ENCODE results near the gene NANOS3.

Gene NANOS3

GRCh38 chr19:13864667-13865570 lies 12.0 kb upstream of the NANOS3 start:
- DNase-seq = no peak

DNA sequence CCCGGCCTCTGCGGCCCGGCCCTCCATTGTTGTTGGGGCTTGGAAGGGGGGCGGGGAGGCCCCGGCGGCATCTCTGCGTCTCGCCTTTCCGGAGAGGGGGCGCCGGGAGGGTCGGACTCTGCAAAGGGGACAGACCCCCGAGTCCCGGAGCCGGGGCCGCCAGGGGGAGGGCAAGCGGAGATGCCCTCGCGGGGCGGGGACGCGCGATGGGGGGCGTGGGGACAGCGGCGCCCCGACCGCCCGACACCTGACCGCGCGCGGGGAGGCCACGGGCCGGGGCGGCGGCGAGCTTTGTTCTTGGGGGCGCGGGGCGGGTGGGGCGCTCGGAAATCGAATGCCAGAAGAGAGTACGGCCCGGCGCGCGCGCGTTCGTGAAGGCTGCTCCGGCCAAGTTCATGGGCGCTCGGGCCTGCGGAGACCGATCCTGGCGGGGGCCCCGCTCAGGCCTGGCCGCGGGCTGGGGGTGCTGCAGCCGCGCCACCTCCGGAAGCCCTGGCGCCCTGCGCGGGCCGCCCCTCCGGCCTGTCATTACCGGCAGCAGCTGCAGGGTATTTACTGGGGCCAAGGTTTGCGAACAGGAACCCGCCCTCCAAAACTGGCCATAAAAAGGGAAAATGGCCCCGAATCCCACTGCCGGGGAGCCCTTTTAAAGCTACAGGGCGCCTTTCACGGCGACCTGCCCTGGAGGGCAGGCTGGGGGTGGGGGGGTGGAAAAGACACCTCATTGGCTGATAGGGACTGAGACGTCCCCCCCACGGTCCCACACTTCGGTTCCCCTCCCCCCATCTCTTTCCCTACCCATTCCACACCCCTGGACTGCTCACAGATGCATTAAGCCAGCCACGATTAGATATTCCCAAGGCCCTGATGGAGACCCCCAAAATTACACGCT lies 11.1 kb upstream of the NANOS3 start:
- no peak for DNase-seq

GRCh38 chr19:13866463-13867046 lies 10.4 kb upstream of the NANOS3 start:
- DNase-seq = no peak

GRCh38 chr19:13868663-13869062 lies 8.3 kb upstream of the NANOS3 start:
- DNase-seq = no peak

GRCh38 chr19:13869281-13869680 lies 7.7 kb upstream of the NANOS3 start:
- DNase-seq = no peak

DNA sequence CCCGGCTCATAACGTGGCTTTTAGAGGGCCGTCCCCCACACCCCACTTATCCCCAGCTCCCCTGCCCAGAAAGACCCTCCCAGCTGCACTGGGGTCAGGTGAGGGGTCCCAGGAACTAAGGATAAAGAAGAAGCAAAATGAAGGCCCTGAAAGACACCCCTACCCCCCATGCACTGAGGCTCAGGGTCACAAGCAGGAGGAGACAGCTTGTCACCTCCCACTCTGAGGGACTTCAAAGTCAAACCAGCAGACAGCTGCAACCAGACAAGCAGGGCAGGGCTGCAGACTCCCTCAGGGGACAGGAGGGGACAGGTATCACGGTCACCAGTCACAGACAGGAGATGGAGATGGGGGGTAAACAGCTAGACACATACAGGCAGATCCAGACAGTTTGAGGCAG lies 6.1 kb upstream of the NANOS3 start:
- no peak for DNase-seq

DNA sequence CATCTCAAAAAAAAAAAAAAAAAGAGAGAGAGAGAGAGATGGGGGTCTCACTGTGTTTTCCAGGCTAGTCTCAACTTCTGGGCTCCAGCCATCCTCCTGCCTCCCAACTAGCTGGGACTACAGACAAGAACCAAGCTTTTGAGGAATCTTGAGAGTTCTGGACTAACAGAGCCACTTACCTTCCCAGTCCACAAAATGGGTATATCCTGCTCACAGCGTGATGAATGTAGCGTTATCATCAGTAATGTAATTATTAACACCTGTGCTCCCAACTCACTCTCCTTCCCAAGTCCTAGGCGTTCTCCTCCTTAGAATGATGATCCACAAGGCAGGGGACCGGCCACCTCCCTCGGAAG lies 4.6 kb upstream of the NANOS3 start:
- no peak for DNase-seq

GRCh38 chr19:13872695-13873389 lies 4.1 kb upstream of the NANOS3 start:
- DNase-seq = no peak

DNA sequence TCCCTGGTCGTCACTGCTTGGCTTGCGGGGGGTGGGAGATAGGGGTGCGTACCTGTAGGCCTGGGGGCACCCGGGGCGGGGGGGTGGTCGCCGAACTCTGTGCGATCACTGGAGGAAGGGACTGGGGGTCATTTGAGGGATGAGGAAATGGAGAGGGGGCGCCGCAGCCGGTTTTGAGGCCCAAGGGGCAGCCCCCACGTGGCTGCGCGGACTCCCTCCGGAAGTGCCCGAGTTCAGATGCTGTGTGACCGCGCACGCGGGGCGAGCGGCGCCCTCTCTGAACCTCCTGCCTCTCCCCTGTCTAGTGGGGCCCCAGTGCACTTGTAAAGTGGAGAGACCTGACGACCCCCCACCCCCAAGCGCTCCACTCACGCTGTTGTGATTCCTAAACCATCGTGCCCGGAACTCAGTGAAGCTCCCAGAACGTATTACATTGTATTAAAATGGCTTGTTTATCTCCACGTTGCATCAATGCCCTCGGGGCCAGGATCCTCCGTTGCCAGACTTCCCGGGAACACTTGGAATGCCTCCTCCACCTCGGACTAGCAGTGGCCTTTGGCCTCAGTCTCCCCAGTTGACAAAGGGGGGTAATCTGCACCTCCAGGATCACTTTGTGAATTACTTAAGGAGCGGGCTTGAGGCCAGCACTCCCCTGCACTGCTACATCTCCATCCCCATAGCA lies 3.0 kb upstream of the NANOS3 start:
- DNase-seq = no peak

DNA sequence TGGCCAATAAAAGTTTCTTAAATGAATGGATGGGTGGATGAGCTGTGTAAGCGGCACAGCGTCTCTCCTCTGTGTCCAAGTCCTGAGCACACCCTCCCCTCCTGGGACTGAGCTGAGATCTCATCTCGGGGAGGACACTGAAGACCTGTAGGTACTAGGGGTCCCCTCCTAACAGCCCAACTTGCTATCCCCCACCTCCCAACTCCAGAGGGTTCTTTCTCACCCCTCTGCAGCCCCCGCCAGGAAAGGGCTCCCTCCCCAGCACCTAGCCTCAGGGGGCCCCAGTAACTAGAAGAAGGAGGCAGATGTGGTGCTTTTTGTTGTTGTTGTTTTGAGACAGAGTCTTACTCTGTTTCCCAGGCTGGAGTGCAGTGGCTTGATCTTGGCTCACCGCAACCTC lies 1.1 kb upstream of the NANOS3 start:
- no peak for DNase-seq

GRCh38 chr19:13877303-13877702 lies 369 bp downstream of the NANOS3 start:
- no peak for DNase-seq

- DNase-seq = peak; percentile 99
Measured at GRCh38 chr19:13880059-13881043, 3.4 kb downstream of the NANOS3 start.

DNA sequence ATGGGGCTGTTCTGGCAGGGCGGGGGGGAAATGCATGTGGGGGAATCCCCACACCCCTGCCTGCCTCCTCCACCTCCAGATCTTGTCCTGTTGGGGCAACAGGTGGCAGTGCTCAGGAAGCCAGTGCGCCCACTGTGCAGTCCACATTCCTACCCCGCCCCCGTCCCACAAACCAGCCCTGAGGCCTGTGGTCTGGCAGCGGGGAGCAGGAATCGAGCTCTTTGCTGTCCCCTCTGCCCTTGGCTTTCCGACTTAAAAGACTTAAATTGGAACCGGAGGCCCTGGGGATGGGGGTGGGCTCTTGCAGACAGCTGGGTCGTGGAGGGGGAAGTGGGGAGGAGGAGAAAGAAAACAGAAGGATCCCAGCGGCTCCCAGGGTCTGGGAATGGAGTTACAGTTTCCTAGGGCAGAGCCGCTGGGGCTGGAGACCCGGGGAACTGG lies 4.3 kb downstream of the NANOS3 start:
- no peak for DNase-seq

DNA sequence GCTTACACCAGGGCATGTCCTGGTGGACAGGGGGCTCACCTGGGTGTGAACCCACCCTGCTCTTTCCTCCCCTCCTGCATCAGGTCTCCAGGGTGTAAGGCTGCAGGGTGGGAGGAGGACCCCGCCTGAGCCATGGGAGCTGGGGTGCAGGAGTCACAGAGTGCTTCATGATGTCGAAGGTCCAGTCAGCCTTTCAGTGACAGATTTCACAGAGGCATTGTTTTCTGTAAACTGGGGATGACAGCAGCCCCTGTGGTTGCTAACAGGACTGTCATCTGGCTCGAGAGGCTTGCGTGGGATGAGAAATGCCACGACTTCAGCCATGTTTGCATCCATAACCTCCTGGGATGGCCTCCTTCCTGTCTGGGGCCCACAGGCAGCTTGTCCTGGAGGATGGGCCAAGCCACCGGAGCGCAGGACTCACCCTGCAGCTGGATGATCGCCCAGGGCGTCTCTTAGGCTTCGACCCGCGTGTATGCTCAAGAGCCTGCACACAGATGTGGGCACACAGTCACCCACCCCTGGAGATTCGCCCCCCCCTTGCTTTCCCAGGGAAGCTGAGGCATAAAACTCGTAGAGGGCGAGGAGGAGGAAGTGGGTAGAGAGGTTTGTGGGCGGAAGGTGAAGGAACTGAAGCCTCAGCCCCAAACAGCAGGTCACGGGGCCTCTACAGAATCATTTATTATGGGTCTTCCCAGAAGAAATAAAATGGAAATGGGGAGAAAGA lies 4.9 kb downstream of the NANOS3 start:
- DNase-seq = peak; percentile 51

DNA sequence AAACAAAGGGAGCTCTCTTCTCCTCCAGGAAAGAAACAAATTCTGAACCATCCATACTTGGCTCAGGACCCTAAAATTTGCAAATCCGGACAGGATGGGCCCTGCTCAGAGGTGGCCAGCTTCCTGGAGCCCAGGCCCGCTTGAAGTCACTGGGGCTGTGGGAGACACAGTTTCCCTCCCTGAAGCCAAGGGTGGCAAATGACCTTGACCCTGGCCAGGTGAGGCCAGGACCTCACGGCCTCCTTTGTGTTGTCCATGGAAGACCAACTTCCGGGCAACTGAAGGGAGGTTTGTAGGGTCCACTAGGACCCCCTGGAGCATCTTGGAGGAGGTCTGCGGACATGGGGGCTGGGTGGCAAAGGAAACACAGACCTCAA lies 5.5 kb downstream of the NANOS3 start:
- no peak for DNase-seq

GRCh38 chr19:13882836-13883235 lies 5.9 kb downstream of the NANOS3 start:
- DNase-seq = no peak

DNA sequence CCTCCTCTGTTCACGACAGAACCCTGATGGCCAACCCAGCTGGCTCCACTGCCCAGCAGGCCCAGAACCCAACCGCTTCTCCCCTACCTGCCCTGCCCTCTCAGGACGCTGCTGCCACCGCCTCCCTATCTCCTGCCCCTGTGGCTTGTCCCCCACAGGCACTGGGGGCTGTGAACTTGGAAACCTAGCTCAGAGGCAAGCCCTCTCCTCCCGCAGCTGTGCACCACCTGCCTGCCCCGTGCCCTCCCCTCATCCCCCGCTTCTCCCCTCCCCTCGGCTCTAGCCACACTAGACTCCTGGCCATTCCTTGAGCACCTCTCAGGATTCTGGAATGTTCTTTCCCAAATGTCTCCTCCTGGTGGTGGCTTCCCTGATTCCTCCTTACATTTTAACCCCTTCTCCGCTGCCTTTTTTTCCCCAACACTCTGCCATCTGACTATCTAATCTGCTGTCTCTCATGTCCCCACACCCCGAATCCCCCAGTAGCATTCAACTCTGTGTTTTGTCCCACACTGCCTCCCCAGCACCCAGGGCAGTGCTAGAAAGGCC lies 6.7 kb downstream of the NANOS3 start:
- DNase-seq = no peak

DNA sequence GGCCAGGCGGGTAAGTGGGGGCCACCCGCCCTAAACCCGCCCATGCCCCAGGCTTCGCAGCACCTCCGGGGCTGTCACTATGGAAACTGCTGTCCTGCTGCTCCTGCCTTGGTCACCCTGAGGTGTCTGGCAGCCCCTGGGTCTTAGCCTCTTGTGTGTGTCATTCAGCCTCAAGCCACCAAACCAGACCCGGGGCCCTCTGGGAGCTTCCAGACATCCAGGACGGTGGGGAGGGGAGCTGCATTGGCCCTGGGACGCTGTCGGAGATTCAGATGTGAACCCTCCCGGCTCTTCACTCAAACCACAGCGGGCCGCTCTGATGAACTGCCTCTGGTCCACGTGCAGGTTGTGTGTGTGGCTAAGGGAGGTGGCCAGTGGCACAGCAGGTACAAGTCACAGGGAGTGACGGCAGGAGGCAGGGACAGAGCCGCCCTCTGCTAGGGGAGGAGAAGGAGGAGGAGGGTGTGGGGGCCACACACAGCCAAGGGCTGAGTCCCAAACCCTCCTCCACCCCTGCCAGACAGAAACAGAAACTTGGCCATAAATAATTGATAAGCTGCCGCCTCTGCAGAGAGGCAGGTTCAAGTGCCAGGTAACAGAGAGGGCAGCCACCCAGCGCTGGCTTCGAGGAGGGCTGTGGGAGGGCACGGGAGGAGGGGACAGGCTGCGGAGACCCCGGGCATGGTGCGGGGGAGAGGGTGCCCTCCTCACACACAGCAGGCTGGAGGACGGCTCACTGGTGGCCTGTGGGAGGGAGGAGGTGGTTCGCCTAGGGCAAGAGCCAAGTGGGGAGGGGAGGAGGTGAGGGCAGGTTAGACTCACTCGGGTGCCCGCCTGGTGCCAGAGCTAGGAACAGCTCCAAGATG lies 8.0 kb downstream of the NANOS3 start:
- DNase-seq = no peak

DNA sequence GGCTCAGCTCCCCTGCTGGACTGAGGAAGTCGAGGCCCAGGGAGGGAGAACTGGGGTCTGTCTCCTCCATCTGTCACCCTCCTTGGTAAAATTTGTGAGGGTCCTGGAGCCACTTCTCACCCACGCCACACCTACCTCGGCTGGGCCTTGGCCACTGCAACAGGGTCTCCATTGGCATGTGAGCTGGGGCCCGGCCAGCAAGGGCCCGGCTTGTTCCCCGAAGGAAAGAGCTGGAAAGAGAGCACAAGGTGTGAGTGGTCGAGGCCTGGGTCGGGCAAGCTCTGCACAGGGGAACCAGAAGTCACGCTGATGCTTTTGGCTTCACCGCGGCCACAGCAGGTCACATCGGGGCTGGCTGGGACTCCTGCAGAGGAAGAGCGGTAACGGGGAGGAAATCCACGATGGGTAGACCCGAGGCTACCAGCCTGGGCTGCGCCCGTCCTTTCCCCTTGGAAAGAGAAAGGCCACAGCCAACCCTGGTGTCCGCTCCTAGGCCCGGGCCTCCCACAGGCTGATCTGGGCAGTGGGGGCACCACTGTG lies 9.0 kb downstream of the NANOS3 start:
- no peak for DNase-seq
